ENCODE data around the gene TPM3. TPM values are rescaled to one million over a fixed set of nuclear protein-coding genes. Genes with fewer than 3 reads are reported as not detected.

Gene TPM3
- total and polyA plus RNA-seq, 10 donors: 221 to 596 (median 429) TPM

DNA sequence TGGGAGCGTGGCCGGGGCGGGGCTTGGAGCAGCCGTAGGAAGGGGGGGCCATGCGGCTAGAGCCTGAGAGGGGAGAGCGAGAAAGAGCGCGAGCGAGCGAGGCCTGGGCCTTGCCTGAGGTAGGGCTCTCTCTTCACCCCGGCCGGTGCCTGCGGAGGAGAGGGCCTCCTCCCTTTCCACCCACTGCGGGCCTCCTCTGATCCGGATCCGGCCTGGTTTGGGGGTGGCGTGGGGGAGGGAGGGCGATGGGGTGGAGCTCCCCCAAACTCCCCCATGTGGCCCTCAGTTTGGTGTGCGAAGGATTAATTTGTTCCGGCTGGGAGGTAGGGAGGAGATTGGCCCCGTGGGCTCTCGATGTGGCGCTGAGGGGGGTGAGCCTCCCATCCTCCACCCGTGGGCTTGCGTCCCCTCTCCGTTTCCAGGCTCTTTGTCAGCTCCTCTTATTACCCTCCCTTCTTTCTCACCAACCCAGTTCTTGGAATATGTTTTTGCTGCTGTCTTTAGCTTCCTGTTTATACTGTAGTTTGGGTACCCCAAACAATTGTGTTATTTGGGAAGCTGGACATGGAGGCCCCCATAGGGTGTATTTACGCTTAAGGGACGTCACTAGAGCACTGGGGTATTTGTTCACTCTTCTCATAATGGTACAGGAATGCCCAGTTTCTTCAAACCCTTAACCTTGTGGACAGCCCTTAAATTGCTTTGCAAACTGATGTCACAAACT is 29.5 kb upstream of the TPM3 start:
- peak; percentile 93 for DNase-seq
- H3K9me3 ChIP-seq: no peaks in the 10 kb centered on the region
- H3K27me3 ChIP-seq (replicated peaks in 1 of 7): no peaks in the 10 kb centered on the region
- H3K27ac ChIP-seq: peak overlapping the region; percentile 92 to 99 (median 97)
- peaks cover 3 to 44% (median 33%) of the 10 kb centered on the region in 6 donors for H3K36me3 ChIP-seq
- 1% methylated on average over 9 to 28 of the region's 28 CpGs for WGBS, 5 donors
- peak overlapping the region; percentile 59 to 80 (median 74) for H3K4me3 ChIP-seq
- peaks cover 43 to 87% (median 76%) of the 10 kb centered on the region in 6 donors for H3K4me1 ChIP-seq
- intact Hi-C loops (cut with DNase I; ENCODE audit: low total_unique reads): no loop called here
- TF ChIP-seq POLR2A (IDR thresholded peaks at IDR 0.05) (no peak), POLR2AphosphoS5 (IDR thresholded peaks at IDR 0.05) (no peak)
- TF ChIP-seq, protein P1, sequence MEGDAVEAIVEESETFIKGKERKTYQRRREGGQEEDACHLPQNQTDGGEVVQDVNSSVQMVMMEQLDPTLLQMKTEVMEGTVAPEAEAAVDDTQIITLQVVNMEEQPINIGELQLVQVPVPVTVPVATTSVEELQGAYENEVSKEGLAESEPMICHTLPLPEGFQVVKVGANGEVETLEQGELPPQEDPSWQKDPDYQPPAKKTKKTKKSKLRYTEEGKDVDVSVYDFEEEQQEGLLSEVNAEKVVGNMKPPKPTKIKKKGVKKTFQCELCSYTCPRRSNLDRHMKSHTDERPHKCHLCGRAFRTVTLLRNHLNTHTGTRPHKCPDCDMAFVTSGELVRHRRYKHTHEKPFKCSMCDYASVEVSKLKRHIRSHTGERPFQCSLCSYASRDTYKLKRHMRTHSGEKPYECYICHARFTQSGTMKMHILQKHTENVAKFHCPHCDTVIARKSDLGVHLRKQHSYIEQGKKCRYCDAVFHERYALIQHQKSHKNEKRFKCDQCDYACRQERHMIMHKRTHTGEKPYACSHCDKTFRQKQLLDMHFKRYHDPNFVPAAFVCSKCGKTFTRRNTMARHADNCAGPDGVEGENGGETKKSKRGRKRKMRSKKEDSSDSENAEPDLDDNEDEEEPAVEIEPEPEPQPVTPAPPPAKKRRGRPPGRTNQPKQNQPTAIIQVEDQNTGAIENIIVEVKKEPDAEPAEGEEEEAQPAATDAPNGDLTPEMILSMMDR (IDR thresholded peaks at IDR 0.05 in 8 of 11, conservative IDR thresholded peaks at IDR 0.05 in 3 of 11): no peak

DNA sequence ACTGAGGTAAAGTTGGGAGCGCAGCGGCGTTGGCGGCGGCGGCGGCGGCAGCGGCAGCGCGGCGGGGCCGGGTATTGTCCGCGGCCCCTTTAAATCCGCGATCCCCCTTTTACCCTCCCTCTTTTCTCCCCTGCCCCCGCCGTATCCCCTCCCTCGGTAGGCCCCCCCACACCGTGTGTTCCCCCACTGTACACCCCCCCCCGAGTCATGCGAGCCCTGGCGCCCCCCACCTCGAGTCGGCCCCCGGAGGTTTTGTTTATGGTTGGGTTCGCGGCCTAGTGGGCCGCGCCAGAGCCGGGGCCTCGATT is 29.0 kb upstream of the TPM3 start:
- WGBS, 5 donors: 0 to 2% (median 0%) methylated on average over 14 to 30 of the region's 33 CpGs
- H3K4me1 ChIP-seq: peaks cover 43 to 87% (median 73%) of the 10 kb centered on the region in 6 donors

GRCh38 chr1:154220071-154220969 is 28.4 kb upstream of the TPM3 start, which contains the start of gene UBAP2L:
UBAP2L (plus strand) TSS chr1:154220955; CDS start chr1:154225124, 4,169 bp downstream.
- DNase-seq: peak; percentile 100
- Histone ChIP-seq H3K27me3 (replicated peaks in 1 of 7) (no peaks in the 10 kb centered on the region), H3K36me3 (peaks cover 0 to 42% (median 26%) of the 10 kb centered on the region in 6 donors), H3K4me1 (peaks cover 43 to 81% (median 70%) of the 10 kb centered on the region in 6 donors), H3K27ac (peak within 1 kb of the TSS; percentile 92 to 99 (median 97)), H3K4me3 (peak within 1 kb of the TSS; percentile 66 to 83 (median 74)), H3K9me3 (no peaks in the 10 kb centered on the region)
- intact Hi-C loops (cut with DNase I; ENCODE audit: low total_unique reads): no loop called here
- 0 to 1% (median 1%) methylated on average over 42 to 73 of the region's 73 CpGs for WGBS, 5 donors
- TF ChIP-seq, protein P1 (IDR thresholded peaks at IDR 0.05 in 8 of 11, conservative IDR thresholded peaks at IDR 0.05 in 3 of 11): peak in 1 of 11 experiments; percentile 37
- peak; percentile 97 to 99 (median 98) for TF ChIP-seq POLR2AphosphoS5 (IDR thresholded peaks at IDR 0.05)
- peak in 1 of 3 donors; percentile 71 for TF ChIP-seq POLR2A (IDR thresholded peaks at IDR 0.05)

More for the DNA sequence above, 29.0 kb upstream of the TPM3 start:
- Histone ChIP-seq H3K27ac (peak overlapping the region; percentile 92 to 99 (median 97)), H3K4me3 (peak overlapping the region; percentile 59 to 80 (median 74)), H3K36me3 (peaks cover under 1 to 44% (median 32%) of the 10 kb centered on the region in 6 donors), H3K27me3 (replicated peaks in 1 of 7) (no peaks in the 10 kb centered on the region), H3K9me3 (no peaks in the 10 kb centered on the region)
- TF ChIP-seq POLR2A (IDR thresholded peaks at IDR 0.05): no peak
- TF ChIP-seq POLR2AphosphoS5 (IDR thresholded peaks at IDR 0.05): no peak
- TF ChIP-seq, protein P1 (IDR thresholded peaks at IDR 0.05 in 8 of 11, conservative IDR thresholded peaks at IDR 0.05 in 3 of 11): no peak
- DNase-seq: no peak
- intact Hi-C loops (cut with DNase I; ENCODE audit: low total_unique reads): no loop called here
